DMS53 treated with DMSO at 0.1 percent for 48 hours (cell line): Measurements from ENCODE around the gene LGALS9.
"Not testable (repeated sequence)": the region's sequence is repeated elsewhere in the genome, so short reads cannot be mapped to it uniquely, and the experiment has no call there.

Source experiments
- DNase-seq: peaks from one replicate; lab custom pipeline; 2025; ENCODE audit not compliant: unreplicated experiment; lab: John Stamatoyannopoulos, UW

LGALS9 gene

DNA sequence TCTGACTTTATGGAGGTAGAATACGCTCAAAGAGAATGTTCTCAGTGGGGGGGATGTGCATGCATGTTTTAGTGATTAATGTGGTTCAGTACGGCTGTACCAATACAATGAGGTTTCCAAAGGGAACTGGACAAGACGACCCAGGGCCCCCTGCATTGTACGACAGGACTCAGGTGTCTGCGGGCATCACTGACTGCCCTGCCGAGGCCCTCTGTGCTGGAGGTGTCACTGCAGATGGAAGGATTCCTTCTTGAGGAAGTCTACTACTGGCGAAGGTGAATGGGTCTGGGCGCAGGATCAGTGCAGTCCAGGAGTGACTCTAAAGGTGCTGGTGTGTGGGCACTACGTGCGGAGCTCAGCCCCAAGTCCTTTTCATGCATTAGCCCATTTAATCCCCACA is 3.5 kb upstream of the LGALS9 start:
- no peak for DNase-seq

GRCh38 chr17:27628376-27628775 is 2.6 kb upstream of the LGALS9 start:
- DNase-seq: no peak

DNA sequence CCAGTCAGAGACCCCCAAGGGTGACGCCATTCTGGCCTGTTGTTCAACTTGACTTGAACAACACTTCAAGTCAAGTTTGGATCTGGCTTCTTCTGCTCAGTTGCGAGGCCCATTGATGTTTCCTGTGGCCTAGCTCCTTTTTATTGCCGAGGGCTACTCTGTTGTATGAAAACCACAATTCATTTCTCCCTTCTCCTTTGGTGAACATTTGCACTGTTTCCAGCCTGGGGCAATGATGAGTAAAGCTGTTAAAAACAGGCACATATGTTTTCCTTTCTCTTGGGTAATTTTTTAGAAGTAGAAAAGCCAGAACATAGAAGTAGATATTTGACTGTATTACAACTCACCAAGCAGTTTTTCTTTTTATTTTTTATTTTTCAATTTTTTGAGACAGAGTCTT is 1.7 kb upstream of the LGALS9 start:
- DNase-seq: not testable (repeated sequence)

DNA sequence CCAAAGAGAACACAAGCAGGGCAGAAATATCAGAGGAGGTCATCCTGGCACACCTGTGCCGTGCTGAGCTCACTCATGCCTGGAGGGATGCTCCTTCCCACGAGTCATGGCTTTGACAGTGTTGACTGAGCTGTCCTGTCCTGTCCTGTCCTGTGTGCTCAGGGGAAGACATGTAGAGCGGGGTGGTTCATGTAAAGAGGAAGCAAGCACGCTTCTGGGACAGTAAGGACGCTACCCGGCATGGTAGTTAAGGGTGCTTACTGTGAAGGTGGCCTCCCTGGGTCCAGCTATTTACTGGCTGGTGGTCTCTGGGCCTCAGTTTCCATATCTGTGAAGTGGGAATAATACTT is 398 bp downstream of the LGALS9 start:
- DNase-seq: no peak

GRCh38 chr17:27631897-27632725 is 1.1 kb downstream of the LGALS9 start:
- DNase-seq: no peak

DNA sequence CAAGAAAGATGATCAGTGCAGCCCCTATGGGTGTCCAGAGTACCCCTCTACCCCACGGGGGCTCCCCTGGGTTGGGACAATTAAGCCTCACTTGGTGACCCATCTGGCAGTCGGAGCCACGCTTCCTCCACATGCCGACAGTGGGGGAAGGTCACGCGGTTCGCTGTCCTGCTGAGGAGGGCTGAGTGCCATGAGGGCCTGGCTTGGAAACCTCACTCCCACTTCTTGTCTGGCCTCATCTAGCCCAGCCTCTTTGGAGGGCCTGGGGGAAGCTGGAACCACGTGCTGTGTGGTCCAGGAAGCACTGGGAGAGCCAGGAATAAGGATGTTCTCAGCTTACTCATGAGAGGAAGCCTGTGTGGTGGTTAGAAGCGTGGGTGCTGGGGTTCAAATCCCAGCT is 1.8 kb downstream of the LGALS9 start:
- not testable (repeated sequence) for DNase-seq

GRCh38 chr17:27633312-27634025 is 2.5 kb downstream of the LGALS9 start:
- no peak for DNase-seq

DNA sequence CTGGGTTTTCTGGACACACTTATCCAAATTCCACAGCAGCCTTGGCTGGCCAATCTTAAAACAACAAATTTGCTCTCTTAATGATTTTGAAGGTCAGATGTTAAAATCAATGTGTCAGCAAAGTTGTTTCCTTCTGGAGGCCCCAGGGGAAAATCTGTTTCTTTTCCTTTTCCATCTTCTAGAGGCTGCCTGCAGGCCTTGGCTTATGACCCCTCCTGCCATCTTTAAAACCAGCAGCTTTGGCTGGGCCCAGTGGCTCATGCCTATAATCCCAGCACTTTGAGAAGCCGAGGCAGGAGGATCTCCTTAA is 3.0 kb downstream of the LGALS9 start:
- no peak for DNase-seq

GRCh38 chr17:27634776-27635175 is 3.8 kb downstream of the LGALS9 start:
- no peak for DNase-seq

GRCh38 chr17:27635275-27635823 is 4.4 kb downstream of the LGALS9 start:
- DNase-seq: no peak

DNA sequence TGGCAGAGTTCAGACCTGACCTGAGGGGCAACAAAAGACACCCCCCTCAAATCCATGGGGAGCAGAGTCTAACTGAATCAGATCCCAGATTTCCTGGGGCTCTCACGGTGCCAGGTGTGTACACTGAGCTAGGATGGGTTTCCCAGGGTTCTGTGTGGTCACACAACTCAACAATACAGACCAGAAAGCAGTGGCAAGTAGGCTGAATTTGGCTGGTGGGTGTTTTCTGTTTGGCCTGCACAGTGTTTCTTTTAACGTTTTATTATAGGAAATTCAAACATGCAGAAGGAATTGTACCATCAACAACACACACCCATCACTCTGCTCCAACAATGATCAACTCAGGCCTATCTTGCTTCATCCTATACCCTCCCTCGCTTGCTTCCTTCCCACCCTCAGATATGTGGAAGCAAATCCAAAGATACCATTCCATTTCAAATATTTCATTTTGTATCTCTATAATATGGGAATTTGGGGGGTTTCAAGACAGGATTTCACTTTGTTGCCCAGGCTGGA is 5.1 kb downstream of the LGALS9 start:
- not testable (repeated sequence) for DNase-seq

- DNase-seq: not testable (repeated sequence)
Measured at GRCh38 chr17:27637818-27638217, 6.8 kb downstream of the LGALS9 start.

DNA sequence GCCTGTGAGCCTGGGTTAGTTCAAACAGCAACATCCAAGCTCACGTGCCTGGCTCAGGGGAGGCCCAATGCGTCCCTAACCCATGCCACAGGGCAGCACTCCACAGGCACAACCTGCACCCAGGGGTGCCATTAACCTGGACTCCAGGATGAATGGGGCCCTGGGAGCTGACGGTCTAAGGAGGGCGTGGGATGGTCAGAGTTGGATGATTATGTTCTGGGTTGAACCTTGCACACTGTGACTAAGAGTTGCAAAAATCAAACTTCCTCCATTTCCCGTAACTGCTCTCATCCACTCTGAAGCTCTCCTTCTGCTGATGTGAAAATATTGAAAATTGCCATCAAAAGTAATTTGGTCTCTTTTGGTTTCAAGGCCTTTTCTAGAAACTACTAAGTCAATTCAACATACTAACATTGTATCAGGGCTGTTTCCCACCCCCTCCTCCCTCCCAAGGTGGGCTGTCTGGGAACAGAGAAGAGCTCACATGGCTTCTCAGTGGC is 7.5 kb downstream of the LGALS9 start:
- DNase-seq: not testable (repeated sequence)

GRCh38 chr17:27640790-27641189 is 9.8 kb downstream of the LGALS9 start:
- DNase-seq: no peak

- no peak for DNase-seq
Measured at GRCh38 chr17:27644586-27644985, 13.6 kb downstream of the LGALS9 start.

DNA sequence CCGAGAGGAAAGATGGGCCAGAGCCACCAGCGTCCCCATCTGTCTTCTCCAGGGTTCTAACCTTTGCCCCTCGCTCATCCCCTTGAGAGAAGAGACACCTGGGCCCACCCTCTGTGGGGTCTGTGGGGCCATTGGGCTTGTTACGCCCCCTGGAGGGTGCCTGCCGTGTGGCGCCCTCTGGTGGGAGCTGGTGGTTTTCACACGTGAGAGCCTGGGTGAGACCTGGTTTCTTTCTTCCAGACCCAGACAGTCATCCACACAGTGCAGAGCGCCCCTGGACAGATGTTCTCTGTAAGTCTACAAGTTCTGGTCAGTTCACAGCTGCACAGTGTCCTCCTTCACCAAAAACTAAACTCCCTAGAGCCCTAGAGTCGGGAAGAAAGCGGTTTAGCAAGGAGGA is 14.6 kb downstream of the LGALS9 start:
- DNase-seq: not testable (repeated sequence)

- no peak for DNase-seq
Measured at GRCh38 chr17:27646232-27646631, 15.2 kb downstream of the LGALS9 start.

DNA sequence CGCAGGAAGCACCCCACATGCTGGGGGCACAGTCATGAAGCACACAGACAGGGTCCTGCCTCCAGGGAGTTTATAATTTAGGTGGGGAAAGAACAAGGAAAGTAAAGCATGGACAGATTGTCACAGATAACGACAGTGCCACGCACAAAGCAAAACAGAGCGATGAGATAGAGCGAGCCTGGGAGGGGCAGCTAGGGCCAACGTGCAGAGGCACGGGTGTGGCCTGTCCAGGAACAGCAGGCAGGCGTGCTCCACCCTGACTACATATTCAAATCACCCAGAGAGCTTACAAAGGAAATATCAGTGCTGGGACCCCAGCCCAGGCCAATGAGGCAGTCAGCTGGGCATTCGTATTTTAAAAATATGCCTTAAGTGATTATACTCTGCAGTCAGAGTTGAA is 16.8 kb downstream of the LGALS9 start:
- no peak for DNase-seq

DNA sequence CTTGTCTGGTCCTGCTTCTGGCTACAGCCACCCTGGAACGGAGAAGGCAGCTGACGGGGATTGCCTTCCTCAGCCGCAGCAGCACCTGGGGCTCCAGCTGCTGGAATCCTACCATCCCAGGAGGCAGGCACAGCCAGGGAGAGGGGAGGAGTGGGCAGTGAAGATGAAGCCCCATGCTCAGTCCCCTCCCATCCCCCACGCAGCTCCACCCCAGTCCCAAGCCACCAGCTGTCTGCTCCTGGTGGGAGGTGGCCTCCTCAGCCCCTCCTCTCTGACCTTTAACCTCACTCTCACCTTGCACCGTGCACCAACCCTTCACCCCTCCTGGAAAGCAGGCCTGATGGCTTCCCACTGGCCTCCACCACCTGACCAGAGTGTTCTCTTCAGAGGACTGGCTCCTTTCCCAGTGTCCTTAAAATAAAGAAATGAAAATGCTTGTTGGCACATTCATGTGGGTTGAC is 18.2 kb downstream of the LGALS9 start:
- DNase-seq: not testable (repeated sequence)

DNA sequence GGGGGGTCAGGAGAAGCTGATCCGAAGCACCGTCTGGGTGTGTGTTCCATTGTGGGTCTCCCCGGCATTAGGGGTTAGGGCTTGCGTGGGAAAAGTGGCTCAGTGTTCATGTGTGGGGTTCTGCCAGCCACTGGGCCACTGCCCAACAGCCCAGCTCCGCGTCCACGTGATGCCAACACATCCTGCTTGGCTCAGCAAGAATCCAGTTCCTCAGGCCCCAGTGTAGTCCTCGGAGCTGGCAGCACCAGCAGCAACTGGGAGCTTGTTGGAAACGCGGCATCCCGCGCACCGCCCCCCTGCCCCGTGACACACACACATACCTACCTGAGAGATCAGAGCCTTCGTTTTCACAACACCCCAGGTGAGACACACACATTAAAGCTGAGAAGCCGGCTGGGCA is 18.9 kb downstream of the LGALS9 start:
- DNase-seq: no peak

- no peak for DNase-seq
Measured at GRCh38 chr17:27650836-27651235, 19.8 kb downstream of the LGALS9 start.
